GM23338 (cell line): ENCODE results near the gene CD40. TPM values are rescaled to one million over a fixed set of nuclear protein-coding genes. Genes with fewer than 3 reads are reported as not detected.

ENCODE experiments used
- ATAC-seq: fragments of 200-7000 bp; cut with Tn5 transposase; 3 replicates; pipeline ENCODE4 v1.9.1; 2020
- DNase-seq: peaks from one replicate; pipeline ENCODE4 v3.0.0-alpha.2; 2015; ENCODE audit warnings: low spot score
- H2AFZ ChIP-seq: fragments of 200-600 bp; sonication (generic); 2 replicates; pipeline ENCODE4 v1.8.0; 2016; ENCODE audit warnings: antibody characterized with exemption, mild to moderate bottlenecking, moderate library complexity
- H3F3A ChIP-seq: fragments of 200-600 bp; sonication (generic); replicated peaks from 2 replicates; pipeline ENCODE4 v1.8.0; 2017; ENCODE audit warnings: antibody characterized with exemption, mixed run types, low read depth
- H3K27ac ChIP-seq: fragments of 200-600 bp; sonication (generic); 2 replicates; pipeline ENCODE4 v1.6.1; 2016; ENCODE audit warnings: low read depth
- H3K27me3 ChIP-seq: fragments of 200-600 bp; sonication (generic); 2 replicates; pipeline ENCODE4 v1.8.0; 2016; ENCODE audit warnings: mild to moderate bottlenecking, mixed run types, moderate library complexity; ENCODE audit not compliant: insufficient read depth
- H3K36me3 ChIP-seq: fragments of 200-600 bp; sonication (generic); 2 replicates; pipeline ENCODE4 v1.8.0; 2016; ENCODE audit warnings: mild to moderate bottlenecking; ENCODE audit not compliant: insufficient read depth
- H3K4me1 ChIP-seq: fragments of 200-600 bp; sonication (generic); 2 replicates; pipeline ENCODE4 v1.8.0; 2016; ENCODE audit warnings: mild to moderate bottlenecking, moderate library complexity; ENCODE audit not compliant: insufficient read depth
- H3K4me2 ChIP-seq: fragments of 200-600 bp; sonication (generic); 2 replicates; pipeline ENCODE4 v1.7.1; 2017; ENCODE audit warnings: mixed run types
- H3K4me3 ChIP-seq: fragments of 200-600 bp; sonication (generic); 2 replicates; pipeline ENCODE4 v1.6.1; 2016; ENCODE audit warnings: mixed run types
- H3K79me2 ChIP-seq: fragments of 200-600 bp; sonication (generic); replicated peaks from 2 replicates; pipeline ENCODE4 v1.8.0; 2017; ENCODE audit warnings: mild to moderate bottlenecking; ENCODE audit not compliant: insufficient read depth
- H3K9me2 ChIP-seq: fragments of 200-600 bp; sonication (generic); 2 replicates; pipeline ENCODE4 v1.8.0; 2017; ENCODE audit not compliant: insufficient read depth
- H4K20me1 ChIP-seq: fragments of 200-600 bp; sonication (generic); replicated peaks from 2 replicates; pipeline ENCODE4 v1.8.0; 2017; ENCODE audit warnings: mild to moderate bottlenecking; ENCODE audit not compliant: insufficient read depth
- H3K27ac Mint-ChIP-seq: 2 replicates; pipeline ENCODE4 v1.8.0; 2020; ENCODE audit warnings: inconsistent platforms, mild to moderate bottlenecking, moderate library complexity, mixed read lengths
- H3K27me3 Mint-ChIP-seq: 3 replicates; pipeline ENCODE4 v1.8.0; 2022; ENCODE audit warnings: low read depth, mild to moderate bottlenecking, moderate library complexity, mixed read lengths, inconsistent platforms; ENCODE audit not compliant: insufficient read depth, poor library complexity
- H3K36me3 Mint-ChIP-seq: 3 replicates; pipeline ENCODE4 v1.8.0; 2021; ENCODE audit warnings: low read depth, mild to moderate bottlenecking, inconsistent platforms, moderate library complexity, mixed read lengths
- H3K4me1 Mint-ChIP-seq: 3 replicates; pipeline ENCODE4 v1.8.0; 2020; ENCODE audit warnings: mild to moderate bottlenecking, inconsistent platforms, mixed read lengths
- H3K4me3 Mint-ChIP-seq: 3 replicates; pipeline ENCODE4 v1.8.0; 2021; ENCODE audit warnings: moderate library complexity, mild to moderate bottlenecking, inconsistent platforms, mixed read lengths
- H3K9me3 Mint-ChIP-seq: 3 replicates; pipeline ENCODE4 v1.8.0; 2020; ENCODE audit warnings: moderate library complexity, mild to moderate bottlenecking, inconsistent platforms, mixed read lengths
- CREB1 ChIP-seq: fragments of 250-450 bp; sonication (Bioruptor Pico); IDR thresholded peaks from 2 replicates; pipeline ENCODE4 v1.5.0; 2020; ENCODE audit warnings: low read depth, mild to moderate bottlenecking, moderate library complexity
- CTCF ChIP-seq, 2 experiments: fragments of 200-600 bp in 1 of 2; sonication (generic) in 1 of 2; conservative IDR thresholded peaks; 2 replicates each; pipeline versions ENCODE4 v1.5.1 to v1.6.1; 2016 to 2017; ENCODE audit warnings: antibody characterized with exemption in 2 of 2, low read depth in 2 of 2, mild to moderate bottlenecking in 2 of 2, moderate library complexity in 1 of 2
- EZH2phosphoT487 ChIP-seq: fragments of 200-600 bp; sonication (generic); IDR thresholded peaks from one replicate; pipeline ENCODE4 v1.8.1; 2018; ENCODE audit warnings: antibody characterized with exemption; ENCODE audit not compliant: unreplicated experiment
- JUNB ChIP-seq: IDR thresholded peaks from one replicate; pipeline ENCODE4 v1.6.1; 2016; ENCODE audit warnings: antibody characterized with exemption; ENCODE audit not compliant: unreplicated experiment
- NANOG ChIP-seq: IDR thresholded peaks from 2 replicates; pipeline ENCODE4 v1.6.1; 2016; ENCODE audit warnings: antibody characterized with exemption, borderline replicate concordance
- ZNF114 ChIP-seq: fragments of 250-450 bp; sonication (Bioruptor Pico); IDR thresholded peaks from 2 replicates; pipeline ENCODE4 v1.5.0; 2020; ENCODE audit warnings: mild to moderate bottlenecking, moderate library complexity
- ZNF462 ChIP-seq: fragments of 250-450 bp; sonication (Bioruptor Pico); IDR thresholded peaks from 2 replicates; pipeline ENCODE4 v1.5.0; 2020; ENCODE audit warnings: mild to moderate bottlenecking, moderate library complexity
- polyA plus RNA-seq: library from polyadenylated mRNA; unstranded; fragments of >200 nt; fragmentation: Nextera tagmentation; extraction: Ambion mirVana; gene quantifications from 2 replicates; pipeline ENCODE4 v1.2.1, GENCODE V29; 2016
- total RNA-seq: library from RNA; depleted of rRNA; stranded (reverse); fragments of >200 nt; shearing (Covaris generic); gene quantifications from 2 replicates; pipeline ENCODE4 v1.2.3, GENCODE V29; 2014

The CD40 gene
- total and polyA plus RNA-seq, 2 experiments from 2014 or later: 15.4 to 18.9 TPM

GRCh38 chr20:46083101-46083500, 35.0 kb upstream of the CD40 start (continued):
- TF ChIP-seq ZNF462 (CRISPR knock-in tag) (no peak), NANOG (no peak), CTCF (conservative IDR thresholded peaks at IDR 0.05; ENCODE audit: low read depth in 2 of 2) (no peak), ZNF114 (CRISPR knock-in tag) (no peak)

- Mint-ChIP-seq H3K36me3 (0 out of 3 replicates have a peak, but pooled peaks cover 5% of the 10 kb centered on the region), H3K27me3 (no peaks in the 10 kb centered on the region), H3K4me1 (peaks cover 45% of the 10 kb centered on the region), H3K4me3 (no peak overlapping the region), H3K27ac (no peak overlapping the region), H3K9me3 (no peaks in the 10 kb centered on the region)
- Histone ChIP-seq H3K36me3 (no peaks in the 10 kb centered on the region), H4K20me1 (peaks cover 65% of the 10 kb centered on the region), H3K79me2 (peaks cover 97% of the 10 kb centered on the region), H3K27ac (no peak overlapping the region), H3K4me3 (no peak overlapping the region), H3K27me3 (no peaks in the 10 kb centered on the region), H3F3A (no peaks in the 10 kb centered on the region), H3K4me2 (no peak overlapping the region), H3K9me2 (no peaks in the 10 kb centered on the region), H2AFZ (no peak overlapping the region), H3K4me1 (peaks cover 15% of the 10 kb centered on the region)
- DNase-seq (no peak), ATAC-seq (no peak)
- TF ChIP-seq NANOG: no peak
- TF ChIP-seq JUNB: no peak
- TF ChIP-seq EZH2phosphoT487: no peak
- no peak for TF ChIP-seq ZNF462 (CRISPR knock-in tag)
- no peak for TF ChIP-seq CREB1 (CRISPR knock-in tag)
Observed at GRCh38 chr20:46083531-46084061, 34.5 kb upstream of the CD40 start.
